K562 (cell line): ENCODE results near the gene TLN1. TPM values are rescaled to one million over a fixed set of nuclear protein-coding genes. Genes with fewer than 3 reads are reported as not detected.

Source experiments
- BCOR ChIP-seq: fragments of 450-650 bp; IDR thresholded peaks from 2 replicates; pipeline ENCODE4 v1.6.1; 2016
- EGR1 ChIP-seq: fragments of 450-650 bp; conservative IDR thresholded peaks from 2 replicates; pipeline ENCODE4 v1.6.1; 2017; ENCODE audit warnings: mild to moderate bottlenecking
- GTF2E2 ChIP-seq: fragments of 200-800 bp; sonication (Bioruptor generic); IDR thresholded peaks from 2 replicates; pipeline ENCODE4 v1.6.1; 2016; ENCODE audit warnings: missing genetic modification characterization, missing compliant biosample characterization
- HDAC1 ChIP-seq, 2 experiments: fragments of 450-650 bp; IDR thresholded peaks; 2 replicates each; pipeline ENCODE4 v1.6.1; 2016 to 2017; ENCODE audit warnings: inconsistent platforms in 1 of 2, mild to moderate bottlenecking in 1 of 2, moderate library complexity in 1 of 2
- L3MBTL2 ChIP-seq: fragments of 450-650 bp; IDR thresholded peaks from 2 replicates; pipeline ENCODE4 v1.6.1; 2016; ENCODE audit warnings: mild to moderate bottlenecking, moderate library complexity
- MAZ ChIP-seq, 2 experiments: fragments of 450-650 bp in 1 of 2; sonication (generic) in 1 of 2; formaldehyde crosslinking; IDR thresholded peaks in 1 of 2; conservative IDR thresholded peaks in 1 of 2; 2 replicates each; pipeline versions ENCODE4 v1.4.0 to v1.5.0; 2020; ENCODE audit warnings: mild to moderate bottlenecking in 1 of 2, missing genetic modification reagents in 1 of 2
- MED1 ChIP-seq: sonication (generic); formaldehyde crosslinking; IDR thresholded peaks from 2 replicates; pipeline ENCODE4 v1.8.1; 2023; ENCODE audit warnings: missing genetic modification reagents, borderline replicate concordance
- MNT ChIP-seq, 2 experiments: fragments of 450-650 bp; conservative IDR thresholded peaks; 2 replicates each; pipeline ENCODE4 v1.6.1; 2017; ENCODE audit warnings: mild to moderate bottlenecking in 2 of 2, moderate library complexity in 2 of 2
- POLR2B ChIP-seq: fragments of 450-650 bp; IDR thresholded peaks from 2 replicates; pipeline ENCODE4 v1.6.1; 2018; ENCODE audit warnings: low read depth; ENCODE audit not compliant: partially characterized antibody
- RBFOX2 ChIP-seq: fragments of 200-400 bp; formaldehyde crosslinking; IDR thresholded peaks from 2 replicates; pipeline ENCODE4 v1.6.1; 2017; ENCODE audit warnings: low read depth, mild to moderate bottlenecking, low read length, moderate library complexity
- SIN3A ChIP-seq, 2 experiments: fragments of 150-350 bp in 1 of 2; IDR thresholded peaks; 2 replicates each; pipeline ENCODE4 v1.6.1; 2011 to 2016; ENCODE audit warnings: borderline replicate concordance in 2 of 2, low read depth in 2 of 2, low read length in 2 of 2, mild to moderate bottlenecking in 2 of 2, moderate library complexity in 2 of 2; ENCODE audit not compliant: control insufficient read depth in 1 of 2
- SRF ChIP-seq, 2 experiments: fragments of 250-450, 450-650 bp in 1 of 2; sonication (Bioruptor Pico) in 1 of 2; sonication (generic) in 1 of 2; formaldehyde crosslinking; IDR thresholded peaks; 2 replicates each; pipeline versions ENCODE4 v1.5.0 to v1.5.1; 2020 to 2022; ENCODE audit warnings: mild to moderate bottlenecking in 1 of 2, missing genetic modification reagents in 1 of 2
- SUPT5H ChIP-seq: fragments of 450-650 bp; IDR thresholded peaks from 2 replicates; pipeline ENCODE4 v1.6.1; 2016
- ZBTB7A ChIP-seq: IDR thresholded peaks from 2 replicates; pipeline ENCODE4 v1.6.1; 2011; ENCODE audit warnings: low read depth, mild to moderate bottlenecking, low read length, moderate library complexity, borderline replicate concordance; ENCODE audit not compliant: control insufficient read depth
- polyA plus RNA-seq, 8 experiments: library from polyadenylated mRNA; depleted of rRNA in 4 of 8; stranded (reverse) in 5 of 8; unstranded in 3 of 8; fragments of >200 nt; fragmentation: Nextera tagmentation in 2 of 8; fragmentation: Illumina TruSeq in 1 of 8; extraction: Ambion mirVana in 2 of 8; extraction: Trizol in 1 of 8; gene quantifications; 2 replicates each; pipeline versions ENCODE4 v1.2.1 to v1.2.3, GENCODE V29; 2011 to 2014; ENCODE audit warnings: inconsistent platforms in 1 of 8, missing spikeins in 1 of 8
- total RNA-seq, 7 experiments: library from RNA; depleted of rRNA in 6 of 7; stranded (reverse); fragments of >200 nt in 6 of 7; fragmentation: Illumina TruSeq in 2 of 7; extraction: Trizol in 2 of 7; gene quantifications; 2 replicates each; pipeline versions ENCODE4 v1.2.1 to v1.2.3, GENCODE V29; 2011 to 2021; ENCODE audit warnings: low replicate concordance in 1 of 7
- TF ChIP-seq, protein P1 (sequence below): sonication (generic); formaldehyde crosslinking; IDR thresholded peaks from 2 replicates; pipeline ENCODE4 v1.8.0; 2023; ENCODE audit warnings: missing genetic modification reagents, mild to moderate bottlenecking, borderline replicate concordance
- TF ChIP-seq, protein P2 (sequence below): conservative IDR thresholded peaks from 2 replicates; pipeline ENCODE4 v1.6.1; 2011; ENCODE audit warnings: low read depth, mild to moderate bottlenecking, low read length; ENCODE audit not compliant: control insufficient read depth

Gene TLN1
- total and polyA plus RNA-seq, 9 of the 15 experiments (the other 6 are each of a cell fraction or from before 2014, with no cell fraction given), result 3.6 to 240 (median 54.8) TPM

- TF ChIP-seq, protein P1, sequence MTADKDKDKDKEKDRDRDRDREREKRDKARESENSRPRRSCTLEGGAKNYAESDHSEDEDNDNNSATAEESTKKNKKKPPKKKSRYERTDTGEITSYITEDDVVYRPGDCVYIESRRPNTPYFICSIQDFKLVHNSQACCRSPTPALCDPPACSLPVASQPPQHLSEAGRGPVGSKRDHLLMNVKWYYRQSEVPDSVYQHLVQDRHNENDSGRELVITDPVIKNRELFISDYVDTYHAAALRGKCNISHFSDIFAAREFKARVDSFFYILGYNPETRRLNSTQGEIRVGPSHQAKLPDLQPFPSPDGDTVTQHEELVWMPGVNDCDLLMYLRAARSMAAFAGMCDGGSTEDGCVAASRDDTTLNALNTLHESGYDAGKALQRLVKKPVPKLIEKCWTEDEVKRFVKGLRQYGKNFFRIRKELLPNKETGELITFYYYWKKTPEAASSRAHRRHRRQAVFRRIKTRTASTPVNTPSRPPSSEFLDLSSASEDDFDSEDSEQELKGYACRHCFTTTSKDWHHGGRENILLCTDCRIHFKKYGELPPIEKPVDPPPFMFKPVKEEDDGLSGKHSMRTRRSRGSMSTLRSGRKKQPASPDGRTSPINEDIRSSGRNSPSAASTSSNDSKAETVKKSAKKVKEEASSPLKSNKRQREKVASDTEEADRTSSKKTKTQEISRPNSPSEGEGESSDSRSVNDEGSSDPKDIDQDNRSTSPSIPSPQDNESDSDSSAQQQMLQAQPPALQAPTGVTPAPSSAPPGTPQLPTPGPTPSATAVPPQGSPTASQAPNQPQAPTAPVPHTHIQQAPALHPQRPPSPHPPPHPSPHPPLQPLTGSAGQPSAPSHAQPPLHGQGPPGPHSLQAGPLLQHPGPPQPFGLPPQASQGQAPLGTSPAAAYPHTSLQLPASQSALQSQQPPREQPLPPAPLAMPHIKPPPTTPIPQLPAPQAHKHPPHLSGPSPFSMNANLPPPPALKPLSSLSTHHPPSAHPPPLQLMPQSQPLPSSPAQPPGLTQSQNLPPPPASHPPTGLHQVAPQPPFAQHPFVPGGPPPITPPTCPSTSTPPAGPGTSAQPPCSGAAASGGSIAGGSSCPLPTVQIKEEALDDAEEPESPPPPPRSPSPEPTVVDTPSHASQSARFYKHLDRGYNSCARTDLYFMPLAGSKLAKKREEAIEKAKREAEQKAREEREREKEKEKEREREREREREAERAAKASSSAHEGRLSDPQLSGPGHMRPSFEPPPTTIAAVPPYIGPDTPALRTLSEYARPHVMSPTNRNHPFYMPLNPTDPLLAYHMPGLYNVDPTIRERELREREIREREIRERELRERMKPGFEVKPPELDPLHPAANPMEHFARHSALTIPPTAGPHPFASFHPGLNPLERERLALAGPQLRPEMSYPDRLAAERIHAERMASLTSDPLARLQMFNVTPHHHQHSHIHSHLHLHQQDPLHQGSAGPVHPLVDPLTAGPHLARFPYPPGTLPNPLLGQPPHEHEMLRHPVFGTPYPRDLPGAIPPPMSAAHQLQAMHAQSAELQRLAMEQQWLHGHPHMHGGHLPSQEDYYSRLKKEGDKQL (CRISPR knock-in tag), result no peak
- TF ChIP-seq MNT (conservative IDR thresholded peaks at IDR 0.05) (peak; percentile 42 to 78; a peak in 1 of 4 replicates), ZBTB7A (0 out of 2 replicates have a peak, but pooled peaks have one; percentile 30), POLR2B (peak; percentile 59), RBFOX2 (peak; percentile 76), SRF (CRISPR knock-in tag; IDR thresholded peaks at IDR 0.05) (peak in 1 of 2 experiments; percentile 78; a peak in 2 of 4 replicates), BCOR (no peak), SIN3A (IDR thresholded peaks at IDR 0.05; ENCODE audit: borderline replicate concordance in 2 of 2, control insufficient read depth in 1 of 2, low read depth in 2 of 2, low read length in 2 of 2) (0 out of 4 replicates have a peak, but pooled peaks of 1 of the 2 experiments have one; percentile 39), MED1 (CRISPR knock-in tag) (no peak), MAZ (CRISPR knock-in tag; conservative IDR thresholded peaks at IDR 0.05 in 1 of 2, IDR thresholded peaks at IDR 0.05 in 1 of 2) (peak in 1 of 2 experiments; percentile 74), EGR1 (peak; percentile 26), L3MBTL2 (peak; percentile 59), HDAC1 (IDR thresholded peaks at IDR 0.05) (0 out of 4 replicates have a peak, but pooled peaks of 1 of the 2 experiments have one; percentile 22), GTF2E2 (tag) (peak; percentile 33; the same call in 1 of the 2 replicates), SUPT5H (peak; percentile 70)
- TF ChIP-seq, protein P2, sequence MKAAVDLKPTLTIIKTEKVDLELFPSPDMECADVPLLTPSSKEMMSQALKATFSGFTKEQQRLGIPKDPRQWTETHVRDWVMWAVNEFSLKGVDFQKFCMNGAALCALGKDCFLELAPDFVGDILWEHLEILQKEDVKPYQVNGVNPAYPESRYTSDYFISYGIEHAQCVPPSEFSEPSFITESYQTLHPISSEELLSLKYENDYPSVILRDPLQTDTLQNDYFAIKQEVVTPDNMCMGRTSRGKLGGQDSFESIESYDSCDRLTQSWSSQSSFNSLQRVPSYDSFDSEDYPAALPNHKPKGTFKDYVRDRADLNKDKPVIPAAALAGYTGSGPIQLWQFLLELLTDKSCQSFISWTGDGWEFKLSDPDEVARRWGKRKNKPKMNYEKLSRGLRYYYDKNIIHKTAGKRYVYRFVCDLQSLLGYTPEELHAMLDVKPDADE, result 0 out of 2 replicates have a peak, but pooled peaks have one; percentile 20
These were observed 41.2 kb downstream of the TLN1 start (continued) for GRCh38 chr9:35690614-35691333.
